Neuron (in vitro differentiated cells): ENCODE results near the gene IQGAP3.
"Not testable (repeated sequence)": the region's sequence is repeated elsewhere in the genome, so short reads cannot be mapped to it uniquely, and the experiment has no call there.

Experiments used
- H2AFZ ChIP-seq: one replicate; pipeline ENCODE4 v1.6.1; 2013; ENCODE audit warnings: low read depth, mild to moderate bottlenecking, inconsistent platforms, low read length, moderate library complexity
- H3K27me3 ChIP-seq: one replicate; pipeline ENCODE4 v1.6.1; 2013; ENCODE audit warnings: low read length; ENCODE audit not compliant: insufficient read depth
- H3K36me3 ChIP-seq: one replicate; pipeline ENCODE4 v1.6.1; 2013; ENCODE audit warnings: low read length; ENCODE audit not compliant: insufficient read depth
- H3K4me1 ChIP-seq: one replicate; pipeline ENCODE4 v1.6.1; 2013; ENCODE audit warnings: low read length; ENCODE audit not compliant: insufficient read depth
- H3K4me3 ChIP-seq: 2 replicates; pipeline ENCODE4 v1.5.1; 2013; ENCODE audit warnings: mild to moderate bottlenecking, low read length, moderate library complexity
- H3K9me3 ChIP-seq: one replicate; pipeline ENCODE4 v1.6.1; 2013; ENCODE audit warnings: low read length

The IQGAP3 gene

DNA sequence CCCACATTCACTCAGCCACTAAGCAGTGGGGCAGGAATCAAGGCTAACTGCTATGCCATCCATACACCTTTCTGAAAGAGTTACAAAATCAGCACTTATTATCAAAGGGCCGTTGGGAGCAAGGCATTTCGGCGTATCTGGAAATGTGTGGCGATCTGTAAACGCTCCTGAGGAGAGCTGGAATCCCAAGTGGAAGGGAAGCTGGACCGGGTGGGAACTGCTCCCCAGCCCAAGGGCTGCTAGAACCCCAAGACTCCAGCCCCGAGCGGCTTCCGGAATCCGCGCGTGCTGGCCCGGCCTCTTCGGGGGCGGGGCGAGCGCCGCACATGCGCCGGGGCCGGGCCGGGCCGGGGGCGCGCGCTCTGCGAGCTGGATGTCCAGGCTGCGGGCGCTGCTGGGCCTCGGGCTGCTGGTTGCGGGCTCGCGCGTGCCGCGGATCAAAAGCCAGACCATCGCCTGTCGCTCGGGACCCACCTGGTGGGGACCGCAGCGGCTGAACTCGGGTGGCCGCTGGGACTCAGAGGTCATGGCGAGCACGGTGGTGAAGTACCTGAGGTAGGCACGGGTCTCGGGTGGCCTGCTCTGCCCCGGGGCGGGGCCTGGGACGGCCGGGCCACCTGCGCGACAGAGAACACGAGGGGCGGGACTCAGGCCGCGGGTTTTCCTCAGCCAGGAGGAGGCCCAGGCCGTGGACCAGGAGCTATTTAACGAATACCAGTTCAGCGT, 19.2 kb upstream of the IQGAP3 start, which contains the start of gene NAXE:
Gene NAXE (plus strand): TSS at position 345 of the 726 bp plus-strand sequence. CDS start 29 bp downstream, at position 374.
- peak within 1 kb of the TSS; percentile 68 for H3K4me3 ChIP-seq
- H3K27me3 ChIP-seq: peaks cover 7% of the 10 kb centered on the region
- peaks cover 22% of the 10 kb centered on the region for H3K36me3 ChIP-seq
- peak within 1 kb of the TSS; percentile 24 for H2AFZ ChIP-seq
- no peaks in the 10 kb centered on the region for H3K9me3 ChIP-seq
- H3K4me1 ChIP-seq: peaks cover 39% of the 10 kb centered on the region

DNA sequence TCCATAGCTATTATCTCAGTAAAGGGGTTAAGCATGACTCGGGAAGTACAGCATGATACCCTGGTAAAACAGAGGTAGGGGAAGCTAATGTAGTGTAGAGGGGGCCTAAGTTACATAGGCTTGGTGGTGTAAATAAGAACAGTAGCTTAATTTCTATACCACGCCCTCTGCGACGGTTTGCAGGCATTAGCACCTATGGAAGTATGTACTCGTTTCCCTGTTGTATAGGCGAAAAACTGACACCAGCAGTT, 18.7 kb upstream of the IQGAP3 start:
- Histone ChIP-seq H2AFZ (peak overlapping the region; percentile 24), H3K36me3 (peaks cover 17% of the 10 kb centered on the region), H3K9me3 (no peaks in the 10 kb centered on the region), H3K4me3 (peak overlapping the region; percentile 68), H3K27me3 (peaks cover 12% of the 10 kb centered on the region), H3K4me1 (peaks cover 39% of the 10 kb centered on the region)

DNA sequence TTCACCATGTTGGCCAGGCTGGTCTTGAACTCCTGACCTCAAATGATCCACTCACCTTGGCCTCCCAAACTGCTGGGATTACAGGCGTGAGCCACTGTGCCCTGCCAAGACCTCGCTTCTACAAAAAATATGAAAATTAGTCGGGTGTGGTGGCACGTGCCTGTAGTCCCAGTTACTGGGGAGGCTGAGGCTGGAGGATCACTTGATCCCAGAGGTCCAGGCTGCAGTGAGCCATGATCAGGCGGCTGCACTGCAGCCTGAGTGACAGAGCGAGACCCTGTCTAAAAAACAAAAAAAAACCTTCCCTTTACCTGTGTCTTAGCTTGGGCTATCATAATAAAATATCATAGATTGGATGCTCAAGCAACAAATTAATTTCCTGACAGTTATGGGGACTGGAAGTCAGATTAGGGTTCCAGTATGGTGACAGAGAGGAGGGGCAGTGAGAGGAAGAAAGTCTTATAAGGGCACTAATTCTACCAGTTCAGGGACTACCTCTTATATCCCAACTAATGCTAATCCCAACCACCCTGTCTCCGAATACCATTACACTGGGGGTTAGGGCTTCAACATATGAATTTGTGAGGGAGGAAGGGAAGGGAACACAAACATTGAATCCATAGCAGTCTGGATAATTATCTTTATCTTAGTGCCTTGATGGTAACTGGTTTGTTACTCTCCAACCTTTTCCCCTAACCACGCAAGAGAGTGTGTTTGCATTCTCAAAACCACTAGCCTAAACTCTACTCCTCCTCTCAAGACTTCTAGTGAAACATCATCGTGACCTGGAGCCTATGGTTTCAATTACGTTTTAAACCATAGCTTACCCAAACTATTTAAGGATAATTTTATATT, 18.2 kb upstream of the IQGAP3 start:
- H3K27me3 ChIP-seq: peaks cover 17% of the 10 kb centered on the region
- peak overlapping the region; percentile 68 for H3K4me3 ChIP-seq
- no peaks in the 10 kb centered on the region for H3K9me3 ChIP-seq
- peaks cover 39% of the 10 kb centered on the region for H3K4me1 ChIP-seq
- peaks cover 11% of the 10 kb centered on the region for H3K36me3 ChIP-seq
- peak overlapping the region; percentile 24 for H2AFZ ChIP-seq

DNA sequence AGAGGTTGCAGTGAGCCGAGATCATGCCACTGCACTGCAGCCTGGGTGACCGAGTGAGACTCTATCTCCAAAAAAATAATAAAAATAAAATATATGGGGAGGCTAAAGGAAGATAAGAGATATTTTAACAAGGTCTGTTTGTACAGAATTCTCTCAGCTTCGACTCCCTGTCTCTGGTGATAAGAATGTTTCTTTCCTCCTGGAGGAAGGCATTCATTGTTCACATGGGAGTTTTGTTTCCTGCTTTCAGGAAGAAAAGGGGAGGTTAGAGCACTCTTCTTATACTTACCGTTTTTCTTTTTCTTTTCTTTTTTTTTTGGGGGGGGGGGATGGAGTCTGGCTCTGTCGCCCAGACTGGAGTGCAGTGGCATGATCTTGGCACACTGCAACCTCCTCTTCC, 17.2 kb upstream of the IQGAP3 start:
- H3K27me3 ChIP-seq: peaks cover 24% of the 10 kb centered on the region
- H3K4me3 ChIP-seq: no peak overlapping the region
- H3K4me1 ChIP-seq: peaks cover 29% of the 10 kb centered on the region
- H3K36me3 ChIP-seq: peaks cover 3% of the 10 kb centered on the region
- H2AFZ ChIP-seq: no peak overlapping the region
- H3K9me3 ChIP-seq: no peaks in the 10 kb centered on the region

DNA sequence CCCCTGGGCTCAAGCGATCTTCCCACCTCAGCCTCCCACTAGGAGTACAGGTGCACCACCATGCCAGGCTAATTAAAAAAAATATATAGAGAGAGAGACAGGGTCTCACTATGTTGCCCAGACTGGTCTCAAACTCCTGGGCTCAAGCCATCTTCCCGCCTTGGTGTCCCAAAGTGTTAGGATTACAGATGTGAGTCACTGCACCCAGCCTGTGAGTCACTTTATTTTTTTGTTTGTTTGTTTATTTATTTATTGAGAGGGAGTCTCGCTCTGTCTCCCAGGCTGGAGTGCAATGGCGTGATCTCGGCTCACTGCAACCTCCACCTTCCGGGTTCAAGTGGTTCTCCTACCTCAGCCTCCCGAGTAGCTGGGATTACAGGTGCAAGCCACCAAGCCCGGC, 15.6 kb upstream of the IQGAP3 start:
- not testable (repeated sequence) for H3K36me3 ChIP-seq, H3K4me3 ChIP-seq, H2AFZ ChIP-seq, H3K9me3 ChIP-seq
- Histone ChIP-seq H3K4me1 (peaks cover 16% of the 10 kb centered on the region), H3K27me3 (peaks cover 24% of the 10 kb centered on the region)

DNA sequence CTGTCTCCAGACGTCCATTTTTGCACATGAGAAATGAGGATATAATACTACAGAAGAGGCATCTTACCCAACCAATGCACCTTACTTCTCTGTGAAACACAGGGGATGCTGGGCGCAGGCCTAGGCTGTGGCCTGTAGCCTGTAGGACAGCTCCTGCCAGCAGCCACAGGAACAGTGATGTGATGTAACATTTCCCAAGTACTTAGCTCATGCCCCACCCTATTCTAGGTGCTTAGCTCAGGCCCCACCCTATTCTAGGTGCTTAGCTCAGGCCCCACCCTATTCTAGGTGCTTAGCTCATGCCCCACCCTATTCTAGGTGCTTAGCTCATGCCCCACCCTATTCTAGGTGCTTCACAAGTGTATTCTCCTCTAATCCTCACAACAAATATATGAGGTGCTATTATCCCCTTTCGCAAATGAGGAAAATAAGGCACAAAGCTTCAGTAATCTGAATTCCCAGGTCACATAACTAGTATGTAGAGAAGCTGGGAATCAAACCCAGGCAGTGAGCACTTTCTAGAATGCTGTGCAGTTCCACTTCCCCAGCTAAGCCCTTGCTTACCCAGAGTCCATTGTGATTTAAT, 14.6 kb upstream of the IQGAP3 start:
- Histone ChIP-seq H3K9me3 (no peaks in the 10 kb centered on the region), H2AFZ (no peak overlapping the region), H3K4me3 (no peak overlapping the region), H3K4me1 (peaks cover 8% of the 10 kb centered on the region), H3K36me3 (no peaks in the 10 kb centered on the region), H3K27me3 (peaks cover 29% of the 10 kb centered on the region)

DNA sequence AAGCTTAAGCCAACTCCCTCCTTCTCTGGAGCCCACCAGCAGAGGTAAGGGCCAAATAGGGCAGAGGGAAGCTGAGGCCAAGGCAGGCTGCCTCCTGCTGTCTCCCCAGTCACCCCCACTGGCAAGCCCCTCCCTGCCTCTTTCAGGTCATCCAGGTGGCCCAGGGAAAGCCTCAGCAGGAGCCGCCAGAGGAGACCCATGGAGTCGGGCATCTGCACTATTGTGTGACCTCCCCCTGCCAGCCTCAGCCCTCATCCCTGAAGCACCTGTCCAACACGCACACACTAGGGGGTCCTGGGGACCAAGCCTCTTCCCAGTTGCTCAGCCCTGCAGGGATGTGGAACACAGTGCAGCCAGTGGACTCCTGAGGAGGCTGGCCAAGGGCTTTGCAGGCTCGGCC, 14.0 kb upstream of the IQGAP3 start:
- Histone ChIP-seq H2AFZ (no peak overlapping the region), H3K4me3 (no peak overlapping the region), H3K9me3 (no peaks in the 10 kb centered on the region), H3K36me3 (no peaks in the 10 kb centered on the region), H3K4me1 (peaks cover 7% of the 10 kb centered on the region), H3K27me3 (peaks cover 36% of the 10 kb centered on the region)

DNA sequence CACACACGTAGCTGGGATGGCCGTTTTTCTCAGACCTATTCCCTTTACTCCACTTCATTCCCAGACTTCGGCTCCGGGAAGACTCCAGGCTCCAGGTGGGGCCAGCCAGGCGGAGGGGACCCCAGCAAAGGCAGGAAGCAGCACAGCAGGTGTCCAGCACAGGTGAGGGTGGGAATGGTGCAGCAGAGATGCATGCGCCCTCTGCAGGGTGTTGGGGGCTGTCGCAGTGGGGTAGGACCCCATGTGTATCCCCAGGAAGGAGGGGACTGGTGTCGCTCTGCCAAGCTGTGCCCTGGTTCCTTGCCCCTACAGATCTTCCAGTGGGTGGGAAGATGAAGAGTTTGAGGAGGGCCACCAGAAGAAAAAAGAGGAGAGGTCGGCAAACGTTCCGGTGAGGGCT, 12.4 kb upstream of the IQGAP3 start:
- H3K36me3 ChIP-seq: no peaks in the 10 kb centered on the region
- no peaks in the 10 kb centered on the region for H3K9me3 ChIP-seq
- H3K4me3 ChIP-seq: no peak overlapping the region
- no peak overlapping the region for H2AFZ ChIP-seq
- H3K27me3 ChIP-seq: peaks cover 40% of the 10 kb centered on the region
- no peaks in the 10 kb centered on the region for H3K4me1 ChIP-seq

DNA sequence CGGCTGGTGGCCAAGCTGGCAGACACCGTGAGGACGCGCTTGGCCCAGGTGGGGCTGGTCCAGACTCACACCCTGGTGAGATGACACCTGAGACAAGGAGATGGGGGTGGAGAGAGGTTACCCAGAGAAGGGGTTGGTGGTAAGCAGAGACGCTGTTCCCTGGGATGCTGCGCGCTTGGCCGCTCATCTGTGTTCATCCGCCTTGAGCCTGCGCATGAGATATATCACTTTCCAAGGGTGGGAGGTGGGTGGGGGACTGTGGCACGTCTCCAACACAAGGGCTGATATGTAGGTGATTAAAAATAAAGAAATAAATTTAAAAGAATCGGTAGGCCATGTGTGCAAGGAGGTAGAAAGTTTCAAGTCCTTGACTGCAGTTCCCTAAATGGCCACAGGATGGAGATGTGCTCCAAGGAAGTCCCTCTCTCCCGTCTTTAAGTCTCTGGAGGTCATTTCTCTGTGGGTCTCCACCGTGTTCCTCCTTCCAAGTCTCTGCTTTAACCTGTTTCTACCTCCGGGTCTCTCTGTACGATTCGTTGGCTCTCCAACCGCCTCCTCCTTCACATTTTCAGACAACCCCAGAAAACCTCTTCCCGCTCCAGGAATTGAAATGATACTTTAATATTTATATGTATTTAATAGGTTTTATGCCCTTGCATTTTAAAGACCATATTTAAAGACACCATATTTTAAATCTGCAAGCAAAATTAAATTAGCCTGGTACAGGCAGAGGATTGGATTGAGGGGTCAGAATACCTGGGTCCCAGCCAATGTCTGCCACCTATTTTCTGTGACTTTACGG, 11.7 kb upstream of the IQGAP3 start:
- Histone ChIP-seq H3K4me1 (no peaks in the 10 kb centered on the region), H3K36me3 (no peaks in the 10 kb centered on the region), H3K4me3 (no peak overlapping the region), H3K9me3 (no peaks in the 10 kb centered on the region), H3K27me3 (peaks cover 40% of the 10 kb centered on the region), H2AFZ (no peak overlapping the region)

DNA sequence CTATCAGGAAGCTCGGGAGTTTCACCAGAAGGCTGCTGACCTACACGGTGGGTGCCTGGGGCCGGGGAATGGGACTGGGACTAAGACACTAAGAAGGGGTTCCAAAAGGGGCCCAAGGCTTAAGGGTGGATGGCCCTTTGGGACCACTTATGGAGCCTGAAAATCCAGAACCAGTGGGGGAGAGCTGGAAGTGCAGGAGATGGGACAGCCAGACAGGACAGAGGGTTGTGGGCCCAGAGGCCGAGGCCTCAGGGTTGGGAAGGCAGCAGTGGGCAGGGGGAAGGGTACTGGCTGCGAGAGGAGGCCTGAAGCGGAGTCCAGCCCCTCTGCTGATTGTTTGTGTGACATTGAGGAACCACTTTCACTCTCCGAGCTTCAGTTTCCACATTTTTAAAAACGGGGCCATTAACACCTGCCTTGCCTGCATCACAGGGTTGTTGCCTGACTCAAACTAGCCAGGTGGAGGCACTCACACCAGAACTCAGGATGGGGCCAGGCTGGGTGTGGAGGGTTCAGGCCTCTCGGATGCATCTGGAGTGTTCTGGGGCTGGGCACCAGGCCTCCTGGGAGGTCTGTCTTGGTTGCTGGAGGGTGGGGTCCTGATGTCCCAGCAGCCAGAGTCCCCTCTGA, 10.1 kb upstream of the IQGAP3 start:
- H3K4me3 ChIP-seq: no peak overlapping the region
- no peaks in the 10 kb centered on the region for H3K36me3 ChIP-seq
- no peak overlapping the region for H2AFZ ChIP-seq
- no peaks in the 10 kb centered on the region for H3K4me1 ChIP-seq
- H3K27me3 ChIP-seq: peaks cover 40% of the 10 kb centered on the region
- no peaks in the 10 kb centered on the region for H3K9me3 ChIP-seq

DNA sequence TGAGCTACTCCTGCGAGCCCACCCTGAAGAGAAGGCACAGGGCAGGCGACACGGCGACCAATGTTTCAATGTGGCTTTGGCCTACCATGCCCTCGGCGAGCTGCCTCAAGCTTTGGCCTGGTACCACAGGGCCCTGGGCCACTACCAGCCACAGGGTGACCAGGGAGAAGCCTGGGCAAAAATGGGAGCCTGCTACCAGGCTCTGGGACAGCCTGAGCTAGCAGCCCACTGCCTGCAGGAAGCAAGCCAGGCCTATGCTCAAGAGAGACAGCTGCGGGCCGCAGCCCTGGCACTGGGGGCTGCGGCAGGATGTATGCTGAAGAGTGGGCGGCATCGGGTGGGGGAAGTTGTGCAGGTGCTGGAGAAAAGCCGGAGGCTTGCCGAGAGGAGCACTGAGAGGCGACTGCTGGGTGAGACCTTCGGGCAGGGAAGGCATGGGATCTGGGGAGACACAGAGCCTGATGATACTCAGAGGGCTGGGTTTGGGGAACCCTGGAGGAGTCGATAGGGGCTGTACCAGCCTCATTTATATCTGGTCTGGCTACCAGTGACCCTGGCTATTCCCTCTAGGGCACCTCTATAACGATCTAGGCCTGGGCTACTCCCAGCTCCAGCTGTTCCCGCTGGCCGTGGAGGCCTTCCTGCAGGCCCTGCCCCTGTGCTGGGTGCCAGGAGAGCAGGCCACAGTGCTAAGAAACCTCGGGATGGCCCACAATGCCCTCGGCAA, 9.5 kb upstream of the IQGAP3 start:
- Histone ChIP-seq H3K36me3 (no peaks in the 10 kb centered on the region), H3K9me3 (no peaks in the 10 kb centered on the region), H3K4me3 (no peak overlapping the region), H3K4me1 (no peaks in the 10 kb centered on the region), H2AFZ (no peak overlapping the region), H3K27me3 (peaks cover 36% of the 10 kb centered on the region)

DNA sequence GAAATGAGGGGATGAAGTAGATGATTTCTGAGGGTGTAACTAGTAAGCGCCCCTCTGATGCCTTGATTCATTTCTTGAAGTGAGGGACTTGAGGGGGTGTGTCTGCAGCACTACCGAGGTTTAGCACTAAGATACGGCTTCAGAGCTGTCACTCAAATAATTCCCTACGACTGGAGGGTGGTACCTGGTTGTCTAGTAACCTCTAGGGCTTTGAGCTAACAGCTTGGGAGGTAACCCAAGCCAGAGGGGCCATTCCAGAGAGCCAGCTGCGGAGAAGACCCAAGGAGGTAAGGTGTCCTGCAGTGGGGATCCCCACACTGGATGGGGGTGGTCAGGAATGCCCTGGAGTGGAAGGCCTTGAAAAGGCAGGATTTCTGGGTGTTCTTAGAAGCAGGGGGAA, 7.1 kb upstream of the IQGAP3 start, which contains the start of gene TTC24:
Gene TTC24 (plus strand): TSS at position 252 of the 400 bp plus-strand sequence. CDS start 1,642 bp downstream, outside the sequence.
- no peak within 1 kb of the TSS for H3K4me3 ChIP-seq
- peaks cover 19% of the 10 kb centered on the region for H3K27me3 ChIP-seq
- H2AFZ ChIP-seq: no peak within 1 kb of the TSS
- H3K36me3 ChIP-seq: no peaks in the 10 kb centered on the region
- H3K4me1 ChIP-seq: no peaks in the 10 kb centered on the region
- no peaks in the 10 kb centered on the region for H3K9me3 ChIP-seq
